ENCODE data around the gene SIKE1. TPM values are rescaled to one million over a fixed set of nuclear protein-coding genes. Genes with fewer than 3 reads are reported as not detected.

SIKE1 gene
- total RNA-seq (ENCODE audit: low replicate concordance): 70.6 and 78.4 TPM in 2 replicates

DNA sequence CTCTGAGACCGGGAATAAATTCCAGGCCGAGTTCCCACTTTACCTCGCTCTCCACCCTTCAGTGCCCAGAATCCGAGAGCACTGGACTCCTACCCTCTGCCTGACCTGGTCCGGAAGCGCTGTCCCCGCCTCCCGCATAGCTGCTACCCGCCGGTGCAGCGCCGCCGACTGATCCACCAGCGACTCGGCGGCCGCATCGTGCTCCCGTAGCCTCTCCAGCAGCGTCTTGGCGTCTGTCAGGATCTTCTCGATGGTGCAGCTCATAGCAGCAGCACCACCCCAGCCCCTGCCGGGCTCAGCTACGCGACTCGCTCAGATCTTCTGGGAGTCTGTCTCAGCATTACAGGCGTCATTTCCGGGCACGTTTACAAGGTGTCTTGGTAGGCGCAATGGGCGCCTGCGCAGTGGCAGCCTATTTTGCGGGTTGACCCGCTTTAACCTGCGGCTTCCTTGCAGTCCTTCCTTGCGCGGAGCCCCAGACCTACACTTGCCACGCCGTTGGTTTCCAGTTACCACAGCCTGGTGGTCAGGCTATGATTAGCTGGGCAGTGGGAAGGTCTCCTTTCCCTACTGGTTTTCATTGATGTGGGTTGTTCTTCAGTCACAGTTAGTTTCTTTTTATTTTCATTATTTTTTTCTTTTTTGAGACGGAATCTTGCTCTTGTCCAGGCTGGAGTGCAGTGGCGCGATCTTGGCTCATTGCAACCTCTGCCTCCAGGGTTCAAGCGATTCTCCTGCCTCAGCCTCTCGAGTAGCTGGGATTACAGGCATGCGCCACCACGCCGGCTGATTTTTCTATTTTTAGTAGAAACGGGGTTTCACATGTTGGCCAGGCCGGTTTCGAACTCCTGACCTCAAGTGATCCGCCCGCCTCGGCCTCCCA lies at the start of gene SIKE1:
TSS of gene SIKE1 (minus strand) at position 342 of the 883 bp plus-strand sequence. CDS start at position 264, 78 bp downstream.

DNA sequence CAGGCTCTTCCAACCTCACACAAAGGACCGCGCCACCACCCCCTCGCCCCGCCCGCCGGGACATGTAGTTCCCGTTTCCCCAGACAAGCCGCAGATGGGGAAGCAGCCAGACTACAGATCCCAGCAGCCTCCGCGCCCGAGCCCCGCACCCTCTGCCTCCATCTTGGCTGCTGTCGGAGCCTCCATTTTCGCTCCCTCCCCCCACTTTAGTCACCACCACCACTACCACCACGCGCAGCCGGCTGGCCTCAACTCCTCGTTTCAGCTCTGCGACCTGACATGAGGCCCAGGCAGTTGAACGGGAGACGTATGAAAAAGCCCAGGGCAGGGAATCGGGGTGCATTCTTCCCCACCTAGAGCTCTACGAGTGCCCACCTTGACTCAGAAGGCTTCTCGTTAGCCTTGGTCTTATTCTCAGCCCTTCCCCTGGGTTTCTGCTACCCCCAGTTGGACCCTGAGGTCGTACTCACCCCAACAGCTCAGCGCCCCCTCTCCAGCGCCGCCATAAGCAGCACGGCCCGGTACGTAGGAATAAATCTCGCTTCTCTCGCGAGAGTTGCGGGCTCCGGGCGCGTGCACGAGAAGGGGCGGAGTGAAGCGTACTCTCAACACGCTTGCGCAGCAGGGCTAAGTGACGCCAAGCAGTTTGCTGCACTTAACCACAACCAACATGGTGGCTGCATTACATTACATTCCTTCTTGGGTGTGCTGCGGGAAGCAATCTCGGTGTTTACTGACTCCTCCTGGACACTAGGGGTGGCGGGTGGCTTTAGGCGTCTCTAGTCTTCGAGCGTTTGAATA lies 22.8 kb downstream of the SIKE1 start, which contains the start of gene CSDE1:
TSS of gene CSDE1 (minus strand) at position 530 of the 801 bp plus-strand sequence. CDS start 18,094 bp downstream, outside the sequence.

Other genes starting within 250 kb of the SIKE1 start
- gene BCAS2, start 199.1 kb downstream of the SIKE1 start, total RNA-seq (ENCODE audit: low replicate concordance): 26.9 and 32.4 TPM in 2 replicates
- gene DENND2C, start 110.6 kb downstream of the SIKE1 start, total RNA-seq (ENCODE audit: low replicate concordance): 0.98 and 1.5 TPM in 2 replicates
- not detected in 2 replicates for gene AMPD1, start 85.1 kb downstream of the SIKE1 start, total RNA-seq (ENCODE audit: low replicate concordance)
- gene NRAS, start 63.9 kb downstream of the SIKE1 start, total RNA-seq (ENCODE audit: low replicate concordance): 13.2 and 45.2 TPM in 2 replicates
- 785 and 1,500 TPM in 2 replicates for gene CSDE1, start 22.7 kb downstream of the SIKE1 start, total RNA-seq (ENCODE audit: low replicate concordance)
- gene SYCP1, start 74.2 kb upstream of the SIKE1 start, total RNA-seq (ENCODE audit: low replicate concordance): not detected in 2 replicates
- gene TSHB, start 249.1 kb upstream of the SIKE1 start, total RNA-seq (ENCODE audit: low replicate concordance): not detected in 2 replicates

Measured in smooth muscle cell of the coronary artery (primary cell).